ENCODE data around the gene CMKLR1. TPM values are rescaled to one million over a fixed set of nuclear protein-coding genes. Genes with fewer than 3 reads are reported as not detected.

The CMKLR1 gene
- total and polyA plus RNA-seq, 2 donors (not counting 3 experiments of a cell fraction or from before 2014, with no cell fraction given): 0.61 TPM; not detected in 1

DNA sequence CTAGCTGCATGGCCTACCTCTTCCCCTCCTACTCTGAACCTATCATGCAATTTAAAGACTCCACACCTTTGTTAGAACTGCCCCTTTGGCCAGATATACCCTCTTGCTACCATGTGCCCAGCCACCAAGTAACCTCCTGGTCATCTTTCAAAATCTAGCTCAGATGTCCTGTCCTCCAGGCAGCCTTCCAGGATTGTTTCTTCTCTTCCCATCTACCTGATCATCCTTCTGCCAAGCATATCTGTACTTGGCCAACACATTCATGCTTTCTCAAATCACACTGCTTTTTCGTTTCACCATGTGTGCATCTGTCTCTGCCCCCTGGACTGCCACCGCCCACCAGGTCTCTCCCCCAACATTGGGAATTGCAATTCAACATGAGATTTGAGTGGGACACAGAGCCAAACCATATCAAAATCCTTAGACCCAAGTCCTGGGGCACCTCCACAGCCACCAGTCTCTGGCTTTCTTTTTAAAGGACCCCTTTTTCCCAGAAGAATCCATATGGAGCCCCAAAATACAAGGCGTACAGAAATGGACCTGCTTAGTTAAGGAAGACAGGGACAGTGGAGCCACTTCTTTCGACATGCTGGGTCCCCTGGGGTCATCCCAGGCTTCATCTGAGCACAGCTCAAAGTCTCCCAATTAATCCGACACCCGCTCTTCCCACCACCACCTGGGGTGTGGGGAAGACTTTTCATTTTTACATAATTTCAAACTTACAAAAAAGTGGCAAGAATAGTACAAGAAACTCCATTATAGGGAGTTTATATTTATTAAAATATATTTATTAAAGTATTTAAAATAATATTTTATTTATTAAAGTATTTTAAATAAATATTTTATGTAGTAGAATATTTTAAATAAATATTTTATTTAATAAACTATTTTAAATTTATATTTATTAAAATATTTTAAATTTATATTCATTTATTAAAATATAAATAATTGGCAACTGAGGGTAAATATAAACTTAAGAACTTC, 7.9 kb upstream of the CMKLR1 start:
- BruUV-seq (replicated peaks): no TSS peak
- CTCF ChIA-PET: interaction anchor here (1.3 kb wide), 1 partner anchor 14 kb away, joined by 3 read pairs; no protein-coding TSS in a partner anchor

More for the DNA sequence above, 7.9 kb upstream of the CMKLR1 start:
- dilution Hi-C loops (cut with MboI; ENCODE audit: extremely low pct_ligation_motif_present, low sequenced_read_pairs): no loop called here
- H3K4me3 ChIP-seq (replicated peaks in 1 of 3; ENCODE audit: insufficient read depth in 1 of 3, low read depth in 1 of 3, low read length in 3 of 3): no peak overlapping the region
- H3K9ac ChIP-seq (replicated peaks; ENCODE audit: extremely low read depth, insufficient read depth, low read length): no peak overlapping the region
- peaks cover 0 to 3% of the 10 kb centered on the region in 2 experiments for H3K27me3 ChIP-seq (ENCODE audit: control insufficient read depth in 2 of 2, insufficient read depth in 2 of 2, low read length in 2 of 2)
- FAIRE-seq: no peak
- H3K79me2 ChIP-seq (ENCODE audit: control insufficient read depth, insufficient read depth, low read length): no peaks in the 10 kb centered on the region
- H3K4me2 ChIP-seq (ENCODE audit: insufficient read depth, low read length): no peak overlapping the region
- TF ChIP-seq, protein P1, sequence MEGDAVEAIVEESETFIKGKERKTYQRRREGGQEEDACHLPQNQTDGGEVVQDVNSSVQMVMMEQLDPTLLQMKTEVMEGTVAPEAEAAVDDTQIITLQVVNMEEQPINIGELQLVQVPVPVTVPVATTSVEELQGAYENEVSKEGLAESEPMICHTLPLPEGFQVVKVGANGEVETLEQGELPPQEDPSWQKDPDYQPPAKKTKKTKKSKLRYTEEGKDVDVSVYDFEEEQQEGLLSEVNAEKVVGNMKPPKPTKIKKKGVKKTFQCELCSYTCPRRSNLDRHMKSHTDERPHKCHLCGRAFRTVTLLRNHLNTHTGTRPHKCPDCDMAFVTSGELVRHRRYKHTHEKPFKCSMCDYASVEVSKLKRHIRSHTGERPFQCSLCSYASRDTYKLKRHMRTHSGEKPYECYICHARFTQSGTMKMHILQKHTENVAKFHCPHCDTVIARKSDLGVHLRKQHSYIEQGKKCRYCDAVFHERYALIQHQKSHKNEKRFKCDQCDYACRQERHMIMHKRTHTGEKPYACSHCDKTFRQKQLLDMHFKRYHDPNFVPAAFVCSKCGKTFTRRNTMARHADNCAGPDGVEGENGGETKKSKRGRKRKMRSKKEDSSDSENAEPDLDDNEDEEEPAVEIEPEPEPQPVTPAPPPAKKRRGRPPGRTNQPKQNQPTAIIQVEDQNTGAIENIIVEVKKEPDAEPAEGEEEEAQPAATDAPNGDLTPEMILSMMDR (IDR thresholded peaks at IDR 0.05; ENCODE audit: extremely low read depth in 1 of 2, insufficient read depth in 1 of 2, low read depth in 1 of 2, low read length in 2 of 2): no peak
- TF ChIP-seq POLR2A (IDR thresholded peaks at IDR 0.05; ENCODE audit: low read depth, low read length) (no peak), JUN (IDR thresholded peaks at IDR 0.05; ENCODE audit: borderline replicate concordance, insufficient read depth, insufficient read length, low read depth) (no peak)
- H3K36me3 ChIP-seq (ENCODE audit: control insufficient read depth in 2 of 2, extremely low read depth in 1 of 2, insufficient read depth in 2 of 2, low read length in 2 of 2): no peaks in the 10 kb centered on the region
- POLR2A ChIA-PET: no interaction called here
- intact Hi-C loops (cut with micrococcal nuclease): no loop called here
- H3K27ac ChIP-seq (ENCODE audit: insufficient read depth, low read depth, low read length): no peak overlapping the region
- H3K9me3 ChIP-seq (replicated peaks; ENCODE audit: control insufficient read depth, insufficient read depth, low read length): no peaks in the 10 kb centered on the region
- H4K20me1 ChIP-seq (replicated peaks; ENCODE audit: control insufficient read depth, extremely low read depth, insufficient read depth, low read length): no peaks in the 10 kb centered on the region
- H3K9me1 ChIP-seq (replicated peaks; ENCODE audit: control insufficient read depth, extremely low read depth, insufficient read depth, low read length): no peaks in the 10 kb centered on the region
- no peaks in the 10 kb centered on the region for H3K4me1 ChIP-seq (ENCODE audit: control insufficient read depth, extremely low read depth, insufficient read depth, low read length)
- no peak overlapping the region for H2AFZ ChIP-seq (ENCODE audit: low read depth, low read length)
- no peak for DNase-seq (ENCODE audit: low read depth, low spot score)
